ENCODE measurements around the gene ITGA8. TPM values are rescaled to one million over a fixed set of nuclear protein-coding genes. Genes with fewer than 3 reads are reported as not detected.
"Not testable (repeated sequence)": the region's sequence is repeated elsewhere in the genome, so short reads cannot be mapped to it uniquely, and the experiment has no call there.

Gene ITGA8
- total RNA-seq = not detected

DNA sequence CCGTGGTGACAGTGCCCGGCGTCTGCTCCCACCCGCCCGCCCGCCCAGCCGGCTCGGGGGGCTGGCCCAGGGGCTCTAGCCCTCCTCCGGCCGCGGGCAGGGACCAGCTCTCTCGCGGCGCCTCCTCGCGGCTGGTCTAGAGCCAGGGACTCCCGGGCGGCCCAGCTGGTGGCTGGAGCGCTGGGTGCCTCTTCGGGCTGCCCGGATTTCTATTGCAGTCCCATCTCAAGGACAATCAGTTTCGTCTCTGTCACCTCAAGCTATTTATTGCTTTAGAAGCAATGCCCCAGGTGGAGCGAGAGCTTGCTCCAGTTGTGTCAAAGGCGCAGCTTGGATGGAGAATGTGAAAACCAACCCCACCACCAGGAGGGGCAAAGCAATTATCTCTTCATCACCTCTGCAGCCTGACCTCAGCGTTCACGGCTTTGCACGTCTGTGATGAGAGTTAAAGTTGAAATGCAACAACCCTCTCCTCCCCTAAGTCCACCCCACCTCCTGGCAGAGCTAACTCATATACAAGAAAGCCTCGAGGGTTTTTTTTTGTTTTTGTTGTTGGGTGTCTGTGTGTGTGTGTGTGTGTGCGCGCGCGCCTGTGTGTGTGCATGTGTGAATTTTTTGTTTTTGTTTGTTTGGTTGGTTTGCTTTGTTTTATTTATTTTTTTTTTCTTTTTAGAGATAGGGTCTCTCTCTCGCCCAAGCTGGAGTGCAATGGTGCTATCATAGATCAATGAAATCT lies at the start of gene ITGA8:
Gene ITGA8 (minus strand): TSS at position 24 of the 736 bp plus-strand sequence. CDS start 151 bp downstream, outside the sequence.
- DNase-seq = no peak
- Mint-ChIP-seq H3K36me3 (ENCODE audit: low read depth) (no peaks in the 10 kb centered on the region), H3K9me3 (ENCODE audit: insufficient read depth) (no peaks in the 10 kb centered on the region), H3K27ac (no peak within 1 kb of the TSS), H3K27me3 (ENCODE audit: low read depth) (peaks cover 33% of the 10 kb centered on the region), H3K4me1 (ENCODE audit: low read depth) (peaks cover 2% of the 10 kb centered on the region), H3K4me3 (no peak within 1 kb of the TSS)
- ATAC-seq = no peak
- POLR2A ChIA-PET = no interaction called here
- CTCF ChIA-PET = no interaction called here

DNA sequence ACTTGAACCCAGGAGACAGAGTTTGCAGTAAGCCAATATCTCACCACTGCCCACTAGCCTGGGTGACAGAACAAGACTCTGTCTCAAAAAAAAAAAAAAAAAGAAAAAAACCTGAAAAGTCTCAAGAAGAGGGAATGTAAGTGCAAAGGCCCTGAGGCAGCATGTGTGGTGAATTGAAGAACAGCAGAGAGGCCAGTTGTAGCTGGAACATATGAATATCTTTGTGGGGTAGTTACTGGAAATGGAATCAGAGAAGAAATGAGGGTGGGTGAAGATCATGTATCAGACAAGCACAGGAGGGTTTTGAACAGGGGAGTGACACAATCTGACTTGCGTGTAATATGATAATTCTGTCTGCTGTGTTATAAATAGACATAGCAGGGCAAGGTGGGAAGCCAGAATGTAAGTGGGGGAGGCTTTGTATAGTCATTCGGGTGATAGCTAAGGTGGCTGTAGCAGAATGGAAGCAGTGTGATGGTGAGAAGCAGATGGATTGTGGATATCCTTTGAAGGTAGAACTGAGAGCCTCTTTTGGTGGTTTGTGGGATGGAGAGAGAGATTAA lies 45.3 kb upstream of the ITGA8 start:
- H3K4me1 Mint-ChIP-seq (ENCODE audit: low read depth) = no peaks in the 10 kb centered on the region
- H3K27ac Mint-ChIP-seq = no peak overlapping the region
- H3K9me3 Mint-ChIP-seq (ENCODE audit: insufficient read depth) = no peaks in the 10 kb centered on the region
- no peak overlapping the region for H3K4me3 Mint-ChIP-seq
- H3K36me3 Mint-ChIP-seq (ENCODE audit: low read depth) = no peaks in the 10 kb centered on the region
- CTCF ChIA-PET = no interaction called here
- DNase-seq = no peak
- POLR2A ChIA-PET = no interaction called here
- ATAC-seq = no peak
- H3K27me3 Mint-ChIP-seq (ENCODE audit: low read depth) = no peaks in the 10 kb centered on the region

DNA sequence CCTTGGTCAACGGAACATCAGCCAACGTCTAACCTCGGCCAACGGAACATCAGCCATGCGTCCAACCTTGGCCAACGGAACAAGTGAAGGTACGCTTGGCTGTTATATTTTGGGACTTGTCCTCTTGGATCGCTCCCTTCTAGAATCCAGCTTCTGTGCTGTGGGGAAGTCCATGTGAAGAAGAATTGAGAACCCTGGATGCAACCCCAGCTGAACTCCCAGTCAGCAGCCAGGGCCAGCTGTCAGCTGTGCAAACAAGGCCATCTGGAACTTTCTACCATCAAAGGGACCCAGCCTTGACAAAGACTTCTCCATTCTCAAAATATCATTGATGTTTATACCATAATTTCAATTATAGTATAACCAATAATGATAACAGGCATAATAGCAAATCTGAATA lies 43.3 kb upstream of the ITGA8 start:
- ChIA-PET POLR2A (no interaction called here), CTCF (no interaction called here)
- H3K36me3 Mint-ChIP-seq (ENCODE audit: low read depth) = no peaks in the 10 kb centered on the region
- peaks cover 6% of the 10 kb centered on the region for H3K27me3 Mint-ChIP-seq (ENCODE audit: low read depth)
- no peak overlapping the region for H3K4me3 Mint-ChIP-seq
- ATAC-seq (no peak), DNase-seq (no peak)
- no peaks in the 10 kb centered on the region for H3K4me1 Mint-ChIP-seq (ENCODE audit: low read depth)
- H3K27ac Mint-ChIP-seq = no peak overlapping the region
- no peaks in the 10 kb centered on the region for H3K9me3 Mint-ChIP-seq (ENCODE audit: insufficient read depth)

DNA sequence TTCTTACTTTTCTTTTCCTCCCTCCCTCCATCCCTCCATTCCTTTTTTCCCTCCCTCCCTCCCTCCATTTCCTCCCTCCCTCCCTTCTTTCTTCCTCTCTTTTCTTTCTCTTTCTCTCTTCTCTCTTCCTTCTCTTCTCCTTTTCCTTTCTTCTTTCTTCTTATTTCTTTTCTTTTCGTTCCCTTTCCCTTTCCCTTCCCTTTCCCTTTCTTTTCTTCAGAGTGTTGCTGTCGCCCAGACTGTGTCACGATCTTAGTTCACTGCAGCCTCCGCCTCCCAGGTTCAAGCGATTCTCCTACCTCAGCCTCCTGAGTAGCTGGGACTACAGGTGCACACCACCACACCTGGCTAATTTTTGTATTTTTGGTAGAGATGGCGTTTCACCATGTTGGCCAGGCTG lies 42.5 kb upstream of the ITGA8 start:
- DNase-seq; ATAC-seq; POLR2A ChIA-PET; H3K4me1 Mint-ChIP-seq (ENCODE audit: low read depth); H3K27ac Mint-ChIP-seq; CTCF ChIA-PET; H3K36me3 Mint-ChIP-seq (ENCODE audit: low read depth); H3K27me3 Mint-ChIP-seq (ENCODE audit: low read depth); H3K9me3 Mint-ChIP-seq (ENCODE audit: insufficient read depth); H3K4me3 Mint-ChIP-seq: not testable (repeated sequence)

DNA sequence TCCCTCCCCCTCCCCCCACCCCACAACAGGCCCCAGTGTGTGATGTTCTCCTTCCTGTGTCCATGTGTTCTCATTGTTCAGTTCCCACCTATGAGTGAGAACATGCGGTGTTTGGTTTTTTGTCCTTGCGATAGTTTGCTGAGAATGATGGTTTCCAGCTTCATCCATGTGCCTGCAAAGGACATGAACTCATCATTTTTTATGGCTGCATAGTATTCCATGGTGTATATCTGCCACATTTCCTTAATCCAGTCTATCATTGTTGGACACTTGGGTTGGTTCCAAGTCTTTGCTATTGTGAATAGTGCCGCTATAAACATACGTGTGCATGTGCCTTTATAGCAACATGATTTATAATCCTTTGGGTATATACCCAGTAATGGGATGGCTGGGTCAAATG lies 41.5 kb upstream of the ITGA8 start:
- H3K9me3 Mint-ChIP-seq (ENCODE audit: insufficient read depth); H3K36me3 Mint-ChIP-seq (ENCODE audit: low read depth); POLR2A ChIA-PET; DNase-seq; CTCF ChIA-PET; H3K4me3 Mint-ChIP-seq; H3K27ac Mint-ChIP-seq; ATAC-seq; H3K4me1 Mint-ChIP-seq (ENCODE audit: low read depth): not testable (repeated sequence)
- H3K27me3 Mint-ChIP-seq (ENCODE audit: low read depth) = peaks cover 11% of the 10 kb centered on the region

DNA sequence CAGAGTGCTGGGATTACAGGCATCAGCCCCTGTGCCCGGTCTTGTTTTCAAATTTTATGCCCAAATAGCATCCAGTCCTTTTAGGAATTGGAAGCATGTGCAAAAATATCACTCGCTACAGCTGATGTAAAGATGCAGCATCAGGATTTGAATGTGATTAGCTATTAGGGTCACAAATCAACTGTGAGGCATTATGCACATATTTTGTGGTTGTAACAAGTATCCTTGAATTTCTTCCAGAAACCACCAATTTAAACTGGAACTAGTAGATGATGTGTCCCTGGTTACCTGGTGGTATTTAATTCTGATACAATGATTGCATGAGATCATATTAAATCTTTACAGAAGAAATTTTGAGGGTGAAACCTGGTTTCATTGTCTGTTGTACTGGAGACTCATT lies 41.0 kb upstream of the ITGA8 start:
- ChIA-PET CTCF (no interaction called here), POLR2A (no interaction called here)
- no peak overlapping the region for H3K4me3 Mint-ChIP-seq
- H3K36me3 Mint-ChIP-seq (ENCODE audit: low read depth) = no peaks in the 10 kb centered on the region
- DNase-seq (no peak), ATAC-seq (no peak)
- H3K4me1 Mint-ChIP-seq (ENCODE audit: low read depth) = peaks cover 8% of the 10 kb centered on the region
- no peaks in the 10 kb centered on the region for H3K9me3 Mint-ChIP-seq (ENCODE audit: insufficient read depth)
- H3K27me3 Mint-ChIP-seq (ENCODE audit: low read depth) = peaks cover 11% of the 10 kb centered on the region
- H3K27ac Mint-ChIP-seq = no peak overlapping the region

DNA sequence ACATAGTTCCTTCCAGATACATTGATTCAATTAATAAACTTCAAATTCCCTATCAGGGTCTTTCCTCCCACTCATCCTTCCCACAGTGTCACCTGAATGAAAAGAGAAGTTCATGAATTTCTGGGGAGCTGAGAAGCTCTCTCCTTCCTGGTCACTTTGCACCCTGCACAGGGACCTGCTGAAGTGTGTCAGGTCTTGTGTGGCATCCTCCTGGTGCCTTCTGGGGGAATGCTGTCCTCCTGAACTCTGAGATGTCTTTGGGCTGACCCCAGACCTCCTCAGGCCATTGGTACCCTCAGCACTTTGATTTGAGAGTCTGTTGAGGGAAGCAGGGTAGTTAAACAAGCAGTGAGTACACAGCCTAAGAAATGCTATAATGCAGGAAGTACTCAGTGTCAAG lies 39.5 kb upstream of the ITGA8 start:
- no peaks in the 10 kb centered on the region for H3K36me3 Mint-ChIP-seq (ENCODE audit: low read depth)
- DNase-seq (no peak), ATAC-seq (no peak)
- no peaks in the 10 kb centered on the region for H3K9me3 Mint-ChIP-seq (ENCODE audit: insufficient read depth)
- peaks cover 13% of the 10 kb centered on the region for H3K27me3 Mint-ChIP-seq (ENCODE audit: low read depth)
- H3K27ac Mint-ChIP-seq = no peak overlapping the region
- no peak overlapping the region for H3K4me3 Mint-ChIP-seq
- CTCF ChIA-PET = no interaction called here
- POLR2A ChIA-PET = interaction anchor here (0.5 kb wide), 1 partner anchor 10 kb away, joined by 3 read pairs; no protein-coding TSS in a partner anchor
- H3K4me1 Mint-ChIP-seq (ENCODE audit: low read depth) = peaks cover 8% of the 10 kb centered on the region

DNA sequence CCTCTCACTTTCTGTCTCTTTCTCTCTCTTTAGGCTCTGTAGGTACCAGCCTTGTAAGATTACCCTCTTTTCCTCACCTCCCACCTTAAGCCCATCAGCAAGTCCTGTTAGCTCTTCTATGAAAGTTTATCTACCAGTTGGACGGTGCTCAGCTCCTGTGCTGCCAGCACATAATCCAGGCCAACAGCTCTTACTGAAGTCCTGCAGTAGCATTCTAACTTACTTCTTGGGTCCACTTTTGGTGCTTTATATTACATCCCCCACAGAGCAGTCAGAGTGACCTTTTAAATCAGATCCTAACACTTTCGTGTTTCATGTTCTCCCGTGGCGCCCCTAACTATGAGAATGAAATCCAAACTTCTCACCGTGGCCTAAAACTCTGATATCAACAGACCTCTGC lies 38.9 kb upstream of the ITGA8 start:
- peaks cover 13% of the 10 kb centered on the region for H3K27me3 Mint-ChIP-seq (ENCODE audit: low read depth)
- no peaks in the 10 kb centered on the region for H3K36me3 Mint-ChIP-seq (ENCODE audit: low read depth)
- no peak for ATAC-seq
- DNase-seq = no peak
- H3K4me3 Mint-ChIP-seq = no peak overlapping the region
- ChIA-PET POLR2A (no interaction called here), CTCF (no interaction called here)
- H3K4me1 Mint-ChIP-seq (ENCODE audit: low read depth) = peaks cover 8% of the 10 kb centered on the region
- no peak overlapping the region for H3K27ac Mint-ChIP-seq
- H3K9me3 Mint-ChIP-seq (ENCODE audit: insufficient read depth) = no peaks in the 10 kb centered on the region

DNA sequence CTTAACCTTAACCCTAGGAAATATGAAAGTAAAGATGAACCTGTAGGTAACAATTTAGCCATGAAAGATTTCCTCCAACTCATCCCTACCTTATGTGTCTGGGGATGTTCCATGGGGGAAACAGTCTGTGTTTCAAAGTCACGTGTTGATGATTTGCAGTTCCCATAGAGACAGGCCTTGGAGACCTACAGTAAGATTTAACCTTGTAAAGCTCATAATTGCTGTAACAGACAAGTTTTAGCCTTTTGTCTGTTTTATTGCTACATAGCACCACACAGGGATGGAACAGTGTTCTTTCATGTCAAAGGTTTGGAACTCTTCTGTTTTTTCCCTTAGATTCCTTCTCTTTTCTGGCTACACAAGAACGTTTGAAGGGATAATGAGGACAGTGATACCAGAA lies 35.2 kb upstream of the ITGA8 start:
- Mint-ChIP-seq H3K4me1 (ENCODE audit: low read depth) (peaks cover 8% of the 10 kb centered on the region), H3K4me3 (no peak overlapping the region), H3K9me3 (ENCODE audit: insufficient read depth) (no peaks in the 10 kb centered on the region), H3K27me3 (ENCODE audit: low read depth) (peaks cover 13% of the 10 kb centered on the region), H3K27ac (no peak overlapping the region), H3K36me3 (ENCODE audit: low read depth) (no peaks in the 10 kb centered on the region)
- POLR2A ChIA-PET = no interaction called here
- no peak for ATAC-seq
- CTCF ChIA-PET = no interaction called here
- DNase-seq = no peak

DNA sequence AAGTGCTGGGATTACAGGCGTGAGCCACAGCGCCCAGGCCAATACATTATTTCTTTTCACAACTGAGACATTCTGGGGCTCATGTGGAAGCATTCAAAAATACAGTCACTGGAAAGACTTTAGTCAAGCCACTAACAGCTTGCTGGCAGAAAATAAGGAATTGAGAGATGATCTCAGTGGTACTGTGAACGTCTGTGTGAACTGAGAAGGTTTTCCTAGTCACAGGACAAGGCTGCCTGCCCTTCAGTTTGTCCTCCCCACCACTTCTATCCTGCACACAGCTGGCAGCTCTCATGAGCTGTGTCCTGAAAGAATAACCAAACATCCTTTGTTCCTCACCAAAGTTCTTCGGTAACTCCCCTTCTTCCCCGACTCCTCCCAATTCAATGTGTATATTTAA lies 31.3 kb upstream of the ITGA8 start:
- ATAC-seq (no peak), DNase-seq (no peak)
- Mint-ChIP-seq H3K4me1 (ENCODE audit: low read depth) (peaks cover under 1% of the 10 kb centered on the region), H3K4me3 (no peak overlapping the region), H3K27me3 (ENCODE audit: low read depth) (peaks cover 5% of the 10 kb centered on the region), H3K27ac (no peak overlapping the region), H3K9me3 (ENCODE audit: insufficient read depth) (no peaks in the 10 kb centered on the region), H3K36me3 (ENCODE audit: low read depth) (no peaks in the 10 kb centered on the region)
- POLR2A ChIA-PET = no interaction called here
- CTCF ChIA-PET = no interaction called here

DNA sequence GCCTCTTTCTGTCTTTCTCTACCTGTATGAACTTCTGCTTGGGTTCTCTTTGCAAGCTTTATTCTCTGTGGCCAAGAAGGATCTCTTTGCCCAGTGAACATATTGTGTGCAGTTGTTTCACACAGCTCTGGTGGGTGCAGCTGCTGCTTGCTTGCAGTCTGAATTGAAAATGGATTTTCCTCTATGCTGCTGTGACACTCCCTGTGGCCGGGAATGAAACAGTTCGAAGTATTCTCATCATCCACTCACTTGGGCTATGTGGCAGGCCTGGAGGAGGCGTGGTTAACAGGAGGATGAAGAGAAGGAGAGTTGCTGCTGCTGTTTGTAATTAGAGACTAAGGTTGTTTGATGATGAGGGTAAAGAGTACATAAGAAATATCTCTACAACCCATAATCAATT lies 28.4 kb upstream of the ITGA8 start:
- H3K4me1 Mint-ChIP-seq (ENCODE audit: low read depth) = no peaks in the 10 kb centered on the region
- CTCF ChIA-PET = no interaction called here

DNA sequence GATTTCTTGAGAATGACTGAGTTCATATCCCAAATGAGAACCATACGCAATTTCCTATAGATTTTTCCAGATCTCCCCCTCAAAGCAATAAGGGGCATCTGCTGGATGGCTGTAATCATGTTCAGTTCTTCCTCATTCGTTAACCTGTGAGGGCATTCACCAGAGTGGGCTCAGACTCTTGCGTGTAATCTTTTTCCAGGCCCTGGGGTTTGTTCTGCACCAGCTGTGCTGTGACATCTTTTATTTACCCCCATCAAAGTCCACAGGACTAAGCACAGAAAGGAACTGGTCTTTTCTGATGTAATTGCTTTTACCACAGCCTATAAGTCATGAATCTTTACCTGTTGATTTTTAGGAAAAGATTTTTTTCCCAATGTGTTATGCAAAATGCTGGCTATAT lies 27.9 kb upstream of the ITGA8 start:
- Mint-ChIP-seq H3K9me3 (ENCODE audit: insufficient read depth) (no peaks in the 10 kb centered on the region), H3K27ac (no peak overlapping the region), H3K4me1 (ENCODE audit: low read depth) (no peaks in the 10 kb centered on the region), H3K4me3 (no peak overlapping the region), H3K36me3 (ENCODE audit: low read depth) (no peaks in the 10 kb centered on the region), H3K27me3 (ENCODE audit: low read depth) (peaks cover 4% of the 10 kb centered on the region)
- ATAC-seq (no peak), DNase-seq (no peak)
- POLR2A ChIA-PET = no interaction called here
- CTCF ChIA-PET = no interaction called here

More for the DNA sequence above, 28.4 kb upstream of the ITGA8 start:
- Mint-ChIP-seq H3K36me3 (ENCODE audit: low read depth) (no peaks in the 10 kb centered on the region), H3K27ac (no peak overlapping the region), H3K4me3 (no peak overlapping the region), H3K9me3 (ENCODE audit: insufficient read depth) (no peaks in the 10 kb centered on the region), H3K27me3 (ENCODE audit: low read depth) (peaks cover 4% of the 10 kb centered on the region)
- POLR2A ChIA-PET = no interaction called here
- DNase-seq (no peak), ATAC-seq (no peak)

DNA sequence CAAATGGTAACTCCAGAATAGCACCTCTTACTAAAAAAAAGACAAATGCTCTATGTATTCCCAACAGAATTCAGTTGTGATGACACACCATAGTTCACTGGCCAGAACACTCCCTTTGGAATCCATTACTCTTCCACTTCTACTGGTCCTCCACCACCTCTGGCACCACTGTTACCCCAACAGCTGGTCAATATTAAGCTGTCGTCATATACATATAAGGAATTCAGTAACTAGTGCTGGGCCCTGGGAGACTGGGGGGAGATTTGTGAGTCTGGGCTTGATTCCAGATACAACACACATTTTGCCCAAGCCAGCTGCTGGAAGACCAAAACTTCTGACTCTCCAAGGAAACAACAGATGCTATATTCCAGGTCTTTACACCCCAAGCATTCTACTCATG lies 26.0 kb upstream of the ITGA8 start:
- Mint-ChIP-seq H3K4me3 (no peak overlapping the region), H3K27ac (no peak overlapping the region), H3K9me3 (ENCODE audit: insufficient read depth) (no peaks in the 10 kb centered on the region), H3K36me3 (ENCODE audit: low read depth) (no peaks in the 10 kb centered on the region), H3K27me3 (ENCODE audit: low read depth) (peaks cover 8% of the 10 kb centered on the region), H3K4me1 (ENCODE audit: low read depth) (no peaks in the 10 kb centered on the region)
- ATAC-seq (no peak), DNase-seq (no peak)
- ChIA-PET CTCF (no interaction called here), POLR2A (no interaction called here)

Measured in activated CD8-positive, alpha-beta T cell treated with anti-CD3 and anti-CD28 coated beads, Interleukin-2, amount 10 ng/mL, durations not matched to agents 7 days and 5 days (primary cell).